Stimulated activated naive B cell treated with anti-CD40 and anti-IgM and Interleukin-4, amounts not matched to agents 10 μg/mL and 1 μg/mL and 100 μg/mL, for 72 hours (primary cell): ENCODE measurements around the gene WDR54.
A peak's percentile ranks its signal among the peaks of the same experiment; 100 is the strongest.
"Not testable (repeated sequence)": the region's sequence is repeated elsewhere in the genome, so short reads cannot be mapped to it uniquely, and the experiment has no call there.

Experiments
- ATAC-seq, 2 donors: fragments of 150-1000 bp; cut with Tn5 transposase; replicated peaks; 2 replicates each; pipeline ENCODE4 v1.10.0; 2021; ENCODE audit warnings: moderate library complexity in 1 of 2
- DNase-seq: peaks from one replicate; pipeline ENCODE4 v3.0.0; 2021
- H3K27ac Mint-ChIP-seq: one replicate; pipeline ENCODE4 v1.8.0; 2022; ENCODE audit warnings: mild to moderate bottlenecking, mixed read lengths
- H3K27me3 Mint-ChIP-seq, 2 donors: one replicate each; pipeline ENCODE4 v1.8.0; 2022; ENCODE audit warnings: mixed read lengths in 2 of 2
- H3K36me3 Mint-ChIP-seq, 2 donors: one replicate each; pipeline ENCODE4 v1.8.0; 2022; ENCODE audit warnings: mixed read lengths in 2 of 2, mild to moderate bottlenecking in 1 of 2
- H3K4me1 Mint-ChIP-seq, 2 donors: one replicate each; pipeline ENCODE4 v1.8.0; 2022; ENCODE audit warnings: mixed read lengths in 2 of 2, mild to moderate bottlenecking in 1 of 2
- H3K4me3 Mint-ChIP-seq, 2 donors: one replicate each; pipeline ENCODE4 v1.8.0; 2022; ENCODE audit warnings: mild to moderate bottlenecking in 2 of 2, mixed read lengths in 2 of 2, moderate library complexity in 1 of 2
- H3K9me3 Mint-ChIP-seq, 2 donors: one replicate each; pipeline ENCODE4 v1.8.0; 2022; ENCODE audit warnings: mixed read lengths in 2 of 2, mild to moderate bottlenecking in 1 of 2

WDR54 gene

DNA sequence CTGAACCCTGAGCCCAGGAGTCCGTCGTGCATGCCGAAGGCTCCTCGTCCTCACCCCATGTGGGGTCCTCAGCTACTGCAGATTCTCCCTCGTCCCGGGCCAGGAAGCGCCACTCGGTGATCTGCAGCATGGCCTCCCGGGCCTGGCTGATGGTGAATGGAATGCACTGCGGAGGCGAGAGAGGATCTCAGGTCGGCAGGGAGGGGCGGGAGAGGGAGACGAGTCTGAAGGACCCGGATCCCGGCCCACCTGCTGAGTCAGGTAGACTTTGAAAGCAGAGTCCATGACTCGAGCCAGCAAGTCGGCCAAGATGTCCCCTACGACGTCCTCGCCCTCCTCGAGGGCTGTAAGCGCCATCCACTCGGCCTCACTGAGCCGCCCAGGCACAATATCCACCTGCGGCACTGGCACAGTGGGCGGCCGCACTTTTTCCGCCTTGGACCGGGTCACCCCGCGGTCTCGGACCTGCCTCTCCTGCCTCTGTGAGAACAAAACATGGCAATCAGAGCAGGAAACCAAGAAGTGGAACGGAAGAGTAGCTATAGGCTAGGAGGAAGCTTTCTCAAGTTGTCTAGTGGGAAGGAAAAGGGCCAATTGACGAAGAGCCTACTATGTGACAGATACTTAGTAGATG is 5.7 kb upstream of the WDR54 start:
- H3K27me3 Mint-ChIP-seq: no peaks in the 10 kb centered on the region
- H3K4me1 Mint-ChIP-seq: peaks cover 42 to 69% of the 10 kb centered on the region in 2 donors
- H3K36me3 Mint-ChIP-seq: peaks cover 1 to 3% of the 10 kb centered on the region in 2 donors
- H3K4me3 Mint-ChIP-seq: peak overlapping the region; percentile 84 to 88
- peak overlapping the region; percentile 56 for H3K27ac Mint-ChIP-seq
- no peaks in the 10 kb centered on the region for H3K9me3 Mint-ChIP-seq
- DNase-seq (no peak), ATAC-seq (peak; percentile 1 to 17)

GRCh38 chr2:74416778-74417177 is 4.8 kb upstream of the WDR54 start:
- Mint-ChIP-seq H3K27me3 (no peaks in the 10 kb centered on the region), H3K36me3 (peaks cover 1 to 3% of the 10 kb centered on the region in 2 donors), H3K27ac (peak overlapping the region; percentile 47), H3K4me3 (peak overlapping the region in 1 of 2 donors; percentile 14), H3K9me3 (no peaks in the 10 kb centered on the region), H3K4me1 (peaks cover 45 to 74% of the 10 kb centered on the region in 2 donors)
- no peak for DNase-seq
- ATAC-seq: no peak

DNA sequence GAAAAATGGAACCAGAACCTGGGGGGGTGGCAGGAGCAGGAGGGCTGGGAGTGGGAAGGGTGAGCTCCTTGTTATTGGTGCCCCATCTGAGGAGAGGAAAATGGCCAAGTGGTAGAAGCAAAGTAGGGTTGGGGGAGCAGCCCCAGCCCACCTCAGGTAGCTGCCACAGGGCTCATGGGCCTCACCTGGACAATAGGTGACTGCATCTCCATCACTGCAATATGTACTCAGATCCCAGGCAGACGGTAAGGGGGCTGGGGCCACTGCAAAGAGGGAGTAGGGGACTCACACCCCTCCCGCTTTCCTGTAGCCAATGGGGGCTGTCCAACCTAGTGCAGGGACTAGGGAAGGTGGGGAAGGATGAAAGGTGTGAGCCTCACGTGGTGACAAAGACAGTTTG is 4.3 kb upstream of the WDR54 start:
- peak overlapping the region in 1 of 2 donors; percentile 44 for H3K4me3 Mint-ChIP-seq
- no peaks in the 10 kb centered on the region for H3K27me3 Mint-ChIP-seq
- no peaks in the 10 kb centered on the region for H3K9me3 Mint-ChIP-seq
- DNase-seq (no peak), ATAC-seq (no peak)
- peaks cover 45 to 78% of the 10 kb centered on the region in 2 donors for H3K4me1 Mint-ChIP-seq
- peaks cover 1 to 3% of the 10 kb centered on the region in 2 donors for H3K36me3 Mint-ChIP-seq
- no peak overlapping the region for H3K27ac Mint-ChIP-seq

DNA sequence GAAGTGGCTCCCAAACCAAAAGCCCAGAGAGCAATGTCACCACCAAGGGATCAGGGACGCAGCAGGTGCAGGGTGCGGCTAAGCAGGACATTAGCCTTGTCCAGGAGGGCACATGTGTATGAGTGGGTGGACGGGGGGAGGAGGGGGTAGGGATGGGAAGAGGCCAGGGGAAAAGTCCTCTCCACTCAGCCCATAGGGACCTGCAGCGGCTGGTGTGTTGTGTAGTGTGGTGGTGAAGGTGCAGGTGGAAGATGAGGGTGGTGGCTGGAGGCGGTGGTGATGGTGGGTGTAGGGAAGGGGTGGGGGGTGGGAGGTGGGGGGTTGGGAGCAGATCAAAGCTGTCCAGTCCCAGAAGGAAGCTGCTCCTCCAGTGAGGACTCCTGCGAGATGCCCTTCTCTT is 3.8 kb upstream of the WDR54 start:
- DNase-seq (no peak), ATAC-seq (no peak)
- no peaks in the 10 kb centered on the region for H3K9me3 Mint-ChIP-seq
- peak overlapping the region in 1 of 2 donors; percentile 44 for H3K4me3 Mint-ChIP-seq
- H3K36me3 Mint-ChIP-seq: peaks cover 1 to 3% of the 10 kb centered on the region in 2 donors
- H3K4me1 Mint-ChIP-seq: peaks cover 43 to 84% of the 10 kb centered on the region in 2 donors
- no peaks in the 10 kb centered on the region for H3K27me3 Mint-ChIP-seq
- H3K27ac Mint-ChIP-seq: no peak overlapping the region

- Mint-ChIP-seq H3K27ac (peak overlapping the region; percentile 68), H3K4me1 (peaks cover 42 to 86% of the 10 kb centered on the region in 2 donors), H3K9me3 (no peaks in the 10 kb centered on the region), H3K27me3 (no peaks in the 10 kb centered on the region), H3K36me3 (peaks cover 1 to 3% of the 10 kb centered on the region in 2 donors), H3K4me3 (no peak overlapping the region)
- ATAC-seq (no peak), DNase-seq (no peak)
These were observed 3.2 kb upstream of the WDR54 start for GRCh38 chr2:74418312-74418711.

DNA sequence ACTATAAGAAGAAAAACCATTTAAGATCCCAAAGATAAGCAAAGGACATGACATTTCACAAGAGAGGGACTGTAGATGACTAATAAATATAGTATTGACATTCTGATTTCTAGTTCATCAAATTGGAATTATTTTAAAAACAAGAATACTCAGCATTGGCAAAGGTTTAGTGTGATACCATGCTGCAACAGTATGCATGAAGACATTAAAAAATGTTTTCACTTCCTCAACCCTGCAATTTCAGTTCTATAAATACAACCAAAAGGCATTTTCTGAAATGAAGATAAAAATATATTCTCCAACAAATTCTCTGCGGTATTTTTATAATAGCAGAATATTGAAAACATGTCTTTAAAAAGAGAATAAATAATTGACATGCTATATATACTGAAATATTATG is 2.2 kb upstream of the WDR54 start:
- DNase-seq (no peak), ATAC-seq (no peak)
- no peaks in the 10 kb centered on the region for H3K27me3 Mint-ChIP-seq
- H3K27ac Mint-ChIP-seq: no peak overlapping the region
- H3K4me1 Mint-ChIP-seq: peaks cover 37 to 79% of the 10 kb centered on the region in 2 donors
- no peaks in the 10 kb centered on the region for H3K9me3 Mint-ChIP-seq
- peaks cover 1 to 3% of the 10 kb centered on the region in 2 donors for H3K36me3 Mint-ChIP-seq
- no peak overlapping the region for H3K4me3 Mint-ChIP-seq

GRCh38 chr2:74420006-74420405 is 1.5 kb upstream of the WDR54 start:
- Mint-ChIP-seq H3K27me3 (no peaks in the 10 kb centered on the region), H3K27ac (peak overlapping the region; percentile 33), H3K4me1 (peaks cover 34 to 74% of the 10 kb centered on the region in 2 donors), H3K36me3 (peaks cover 1 to 7% of the 10 kb centered on the region in 2 donors), H3K4me3 (peak overlapping the region; percentile 27 to 33), H3K9me3 (no peaks in the 10 kb centered on the region)
- DNase-seq (no peak), ATAC-seq (no peak)

DNA sequence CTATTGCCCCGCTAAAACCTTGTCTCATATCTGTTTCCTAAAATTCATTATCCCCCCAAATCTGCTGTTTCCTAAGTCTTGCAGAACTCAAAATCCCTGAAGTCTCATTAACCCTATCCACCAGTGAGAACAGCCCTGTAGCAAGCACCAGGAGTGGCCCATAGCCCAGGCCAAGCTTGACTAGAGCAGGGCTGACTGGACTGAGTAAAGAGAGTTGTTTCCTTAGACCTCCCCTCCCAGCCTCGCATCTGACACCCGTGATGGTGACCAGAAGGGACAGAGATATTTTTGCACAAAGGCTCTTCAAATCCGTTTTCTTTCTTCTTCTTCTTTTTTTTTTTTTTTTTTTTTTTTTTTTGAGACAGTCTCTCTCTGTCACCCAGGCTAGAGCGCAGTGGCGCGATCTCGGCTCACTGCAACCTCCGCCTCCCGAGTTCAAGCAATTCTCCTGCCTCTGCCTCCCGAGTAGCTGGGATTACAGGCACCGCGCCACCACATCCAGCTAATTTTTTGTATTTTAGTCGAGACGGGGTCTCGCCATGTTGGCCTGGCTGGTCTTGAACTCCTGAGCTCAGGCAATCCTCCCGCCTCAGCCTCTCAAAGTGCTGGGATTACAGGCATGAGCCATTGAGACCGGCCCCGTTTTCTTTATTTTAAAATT is 957 bp upstream of the WDR54 start:
- Mint-ChIP-seq H3K4me1 (peaks cover 32 to 70% of the 10 kb centered on the region in 2 donors), H3K27ac (peak overlapping the region; percentile 95), H3K36me3 (peaks cover 6 to 11% of the 10 kb centered on the region in 2 donors), H3K4me3 (peak overlapping the region; percentile 94)
- DNase-seq, ATAC-seq, H3K27me3 Mint-ChIP-seq, H3K9me3 Mint-ChIP-seq: not testable (repeated sequence)

DNA sequence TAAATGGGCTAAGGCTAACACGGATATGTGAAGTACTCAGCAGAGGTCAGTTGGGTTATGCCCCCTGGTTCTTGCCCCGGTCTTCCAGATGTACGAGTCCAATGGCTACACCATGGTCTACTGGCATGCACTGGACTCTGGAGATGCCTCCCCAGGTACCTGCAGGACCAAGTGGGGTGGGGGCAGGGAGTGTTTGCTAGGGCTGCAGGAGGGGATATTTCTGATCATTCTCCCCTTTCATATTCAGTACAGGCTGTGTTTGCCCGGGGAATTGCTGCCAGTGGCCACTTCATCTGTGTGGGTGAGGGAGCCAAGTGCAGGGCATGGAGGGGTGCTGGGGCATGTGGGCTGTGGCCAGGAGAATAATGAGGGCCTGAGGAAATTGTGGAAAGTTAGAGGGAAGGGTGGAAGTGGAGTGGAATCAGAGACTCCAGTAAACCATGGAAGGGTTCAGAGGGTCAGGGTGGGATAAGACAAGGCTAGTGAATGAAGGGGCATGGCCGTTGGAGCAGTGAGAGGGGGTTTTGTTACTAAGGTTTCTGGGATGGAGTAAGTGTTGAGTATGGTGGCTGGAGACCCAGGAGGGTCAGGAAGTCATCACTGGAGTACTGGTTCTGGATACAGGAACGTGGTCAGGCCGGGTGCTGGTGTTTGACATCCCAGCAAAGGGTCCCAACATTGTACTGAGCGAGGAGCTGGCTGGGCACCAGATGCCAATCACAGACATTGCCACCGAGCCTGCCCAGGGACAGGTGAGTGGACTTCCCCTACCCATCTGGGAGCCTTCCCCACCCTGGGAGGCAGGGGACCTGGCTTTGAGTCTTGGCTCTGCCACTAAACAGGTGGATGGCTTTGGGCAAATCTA is 1.9 kb downstream of the WDR54 start:
- no peaks in the 10 kb centered on the region for H3K9me3 Mint-ChIP-seq

GRCh38 chr2:74424139-74424992 is 2.8 kb downstream of the WDR54 start:
- no peak overlapping the region for H3K27ac Mint-ChIP-seq
- H3K36me3 Mint-ChIP-seq: peaks cover 20 to 30% of the 10 kb centered on the region in 2 donors
- no peak for ATAC-seq
- peaks cover 15 to 42% of the 10 kb centered on the region in 2 donors for H3K4me1 Mint-ChIP-seq
- no peaks in the 10 kb centered on the region for H3K9me3 Mint-ChIP-seq
- DNase-seq: no peak
- no peaks in the 10 kb centered on the region for H3K27me3 Mint-ChIP-seq
- H3K4me3 Mint-ChIP-seq: no peak overlapping the region

More for the DNA sequence above, 1.9 kb downstream of the WDR54 start:
- Mint-ChIP-seq H3K27me3 (no peaks in the 10 kb centered on the region), H3K4me1 (peaks cover 15 to 49% of the 10 kb centered on the region in 2 donors), H3K36me3 (peaks cover 17 to 27% of the 10 kb centered on the region in 2 donors), H3K4me3 (peak overlapping the region in 1 of 2 donors; percentile 94), H3K27ac (peak overlapping the region; percentile 11)
- DNase-seq (no peak), ATAC-seq (no peak)

DNA sequence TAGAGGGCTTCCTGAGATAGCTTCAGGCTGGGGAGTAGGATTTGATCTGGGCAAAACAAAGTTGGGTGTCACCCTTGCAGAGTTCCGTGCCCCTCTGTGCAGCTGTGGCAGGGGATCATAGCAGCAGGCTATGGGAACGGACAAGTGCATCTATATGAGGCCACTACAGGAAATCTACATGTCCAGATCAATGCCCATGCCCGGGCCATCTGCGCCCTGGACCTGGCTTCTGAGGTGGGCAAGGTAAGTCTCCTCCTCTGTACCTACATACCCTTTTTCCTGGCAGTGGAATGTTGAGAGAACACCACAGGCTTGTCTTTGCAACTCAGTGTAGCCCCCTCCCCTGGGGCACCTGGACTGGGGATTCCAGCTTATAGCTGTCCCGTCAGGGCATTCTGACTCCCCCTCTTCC is 3.5 kb downstream of the WDR54 start:
- H3K36me3 Mint-ChIP-seq: peaks cover 23 to 35% of the 10 kb centered on the region in 2 donors
- no peak for ATAC-seq

DNA sequence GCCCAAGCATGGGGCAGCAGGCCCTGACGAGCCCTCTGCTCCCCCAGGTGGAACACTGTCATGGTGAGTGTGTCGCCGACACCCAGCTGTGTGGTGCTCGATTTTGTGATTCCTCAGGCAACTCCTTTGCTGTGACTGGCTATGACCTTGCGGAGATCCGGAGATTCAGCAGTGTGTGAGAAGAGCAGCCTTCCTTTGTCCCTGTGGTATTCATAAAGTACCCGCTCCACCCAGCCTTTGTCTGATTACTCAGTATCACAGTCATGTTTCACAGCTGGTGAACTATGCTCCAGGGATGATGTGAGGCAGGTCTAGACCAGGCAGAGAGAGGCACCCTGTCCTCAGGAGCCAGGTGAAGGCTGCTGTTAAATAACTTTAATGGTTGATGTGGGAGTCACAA is 4.0 kb downstream of the WDR54 start:
- H3K27ac Mint-ChIP-seq: no peak overlapping the region
- no peaks in the 10 kb centered on the region for H3K27me3 Mint-ChIP-seq
- no peak for ATAC-seq
- no peaks in the 10 kb centered on the region for H3K9me3 Mint-ChIP-seq
- peaks cover 26 to 39% of the 10 kb centered on the region in 2 donors for H3K36me3 Mint-ChIP-seq
- peaks cover 10 to 33% of the 10 kb centered on the region in 2 donors for H3K4me1 Mint-ChIP-seq
- no peak overlapping the region for H3K4me3 Mint-ChIP-seq
- DNase-seq: no peak

More for the DNA sequence above, 3.5 kb downstream of the WDR54 start:
- H3K9me3 Mint-ChIP-seq: no peaks in the 10 kb centered on the region
- no peak for DNase-seq
- no peak overlapping the region for H3K27ac Mint-ChIP-seq
- no peak overlapping the region for H3K4me3 Mint-ChIP-seq
- H3K27me3 Mint-ChIP-seq: no peaks in the 10 kb centered on the region
- H3K4me1 Mint-ChIP-seq: peaks cover 13 to 38% of the 10 kb centered on the region in 2 donors

GRCh38 chr2:74426181-74426758 is 4.7 kb downstream of the WDR54 start:
- Mint-ChIP-seq H3K27me3 (no peaks in the 10 kb centered on the region), H3K27ac (no peak overlapping the region), H3K4me1 (peaks cover 7 to 27% of the 10 kb centered on the region in 2 donors), H3K36me3 (peaks cover 26 to 39% of the 10 kb centered on the region in 2 donors), H3K4me3 (no peak overlapping the region), H3K9me3 (no peaks in the 10 kb centered on the region)
- DNase-seq (no peak), ATAC-seq (no peak)
